DLD1 (cell line): ENCODE measurements around the gene CALB2.
"Not testable (repeated sequence)": the region's sequence is repeated elsewhere in the genome, so short reads cannot be mapped to it uniquely, and the experiment has no call there.

Experiments used
- in situ Hi-C: cut with HindIII; loops from 2 replicates; pipeline ENCODE4 v1.10.0; 2017; ENCODE audit warnings: low sequenced_read_pairs

CALB2 gene

GRCh38 chr16:71352466-71352865 lies 6.1 kb upstream of the CALB2 start:
- in situ Hi-C loops: no loop called here

GRCh38 chr16:71352963-71353460 lies 5.5 kb upstream of the CALB2 start:
- in situ Hi-C loops: no loop called here

GRCh38 chr16:71353736-71354135 lies 4.8 kb upstream of the CALB2 start:
- in situ Hi-C loops: no loop called here

DNA sequence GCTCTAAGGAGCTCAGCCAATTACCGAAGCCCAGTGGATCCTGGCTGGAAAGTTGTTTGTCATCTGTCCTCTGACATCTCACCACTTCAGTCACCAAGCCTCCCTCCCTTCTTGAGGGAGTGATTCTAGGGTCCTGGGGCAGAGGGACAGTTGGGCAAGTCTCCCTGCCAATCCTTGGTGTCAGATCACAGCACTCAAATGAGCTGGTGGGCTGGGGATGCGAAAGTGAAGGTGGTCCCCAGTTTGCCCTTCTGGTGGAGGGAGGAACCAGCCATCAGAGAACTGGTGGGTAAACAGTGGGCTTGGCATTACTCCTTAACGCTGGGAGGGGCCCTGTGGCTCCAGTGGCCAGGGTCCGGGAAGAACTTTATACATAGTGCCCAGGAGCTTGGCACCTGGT lies 4.4 kb upstream of the CALB2 start:
- in situ Hi-C loops: no loop called here

GRCh38 chr16:71356051-71356740 lies 2.3 kb upstream of the CALB2 start:
- in situ Hi-C loops: no loop called here

GRCh38 chr16:71356936-71357335 lies 1.6 kb upstream of the CALB2 start:
- in situ Hi-C loops: not testable (repeated sequence)

GRCh38 chr16:71357681-71358080 lies 842 bp upstream of the CALB2 start:
- in situ Hi-C loops: no loop called here

- in situ Hi-C loops: no loop called here
Observed at GRCh38 chr16:71359431-71359830, 908 bp downstream of the CALB2 start.

GRCh38 chr16:71360378-71360777 lies 1.9 kb downstream of the CALB2 start:
- in situ Hi-C loops: no loop called here

- in situ Hi-C loops: no loop called here
Observed at GRCh38 chr16:71364133-71364681, 5.7 kb downstream of the CALB2 start.

GRCh38 chr16:71365021-71365420 lies 6.5 kb downstream of the CALB2 start:
- in situ Hi-C loops: no loop called here

DNA sequence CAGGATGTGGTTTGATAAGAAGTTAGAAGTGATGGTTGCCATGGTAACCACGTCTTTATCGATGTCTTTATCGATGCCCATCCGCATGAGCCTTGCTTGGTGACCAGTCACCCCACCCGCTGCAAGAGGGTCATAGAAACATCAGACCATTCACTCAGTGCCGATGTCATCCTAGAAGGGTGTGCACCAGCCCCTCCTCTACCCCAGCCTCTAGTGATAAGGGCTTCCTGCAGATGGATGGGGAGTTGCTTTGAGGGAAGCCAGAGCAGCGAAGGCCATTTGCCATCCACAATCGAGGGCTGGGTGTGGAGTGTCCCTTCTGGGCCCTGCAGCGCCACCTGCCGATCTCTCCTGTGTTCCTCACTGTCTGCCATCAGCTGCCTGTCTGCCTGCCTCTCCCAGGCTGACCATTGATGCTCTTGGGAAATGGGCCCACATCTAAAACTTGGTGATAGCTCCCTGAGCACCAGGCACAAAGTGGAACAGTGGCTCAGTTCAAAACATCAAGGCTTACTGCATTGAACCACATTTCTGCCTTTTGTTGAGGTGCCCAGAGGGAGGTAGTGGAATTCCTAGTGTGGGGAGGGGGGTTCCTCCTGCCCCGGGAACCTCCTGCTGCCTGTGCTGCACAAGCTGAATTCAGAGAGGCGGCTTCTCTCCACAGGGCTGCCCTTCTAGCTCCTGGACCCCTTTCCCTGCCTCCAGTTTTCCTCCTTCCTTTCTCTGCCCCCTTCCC lies 8.9 kb downstream of the CALB2 start:
- in situ Hi-C loops: no loop called here

GRCh38 chr16:71368958-71369357 lies 10.4 kb downstream of the CALB2 start:
- in situ Hi-C loops: no loop called here

GRCh38 chr16:71369494-71369893 lies 11.0 kb downstream of the CALB2 start:
- in situ Hi-C loops: no loop called here

- in situ Hi-C loops: no loop called here
Observed at GRCh38 chr16:71371237-71371636, 12.7 kb downstream of the CALB2 start.

DNA sequence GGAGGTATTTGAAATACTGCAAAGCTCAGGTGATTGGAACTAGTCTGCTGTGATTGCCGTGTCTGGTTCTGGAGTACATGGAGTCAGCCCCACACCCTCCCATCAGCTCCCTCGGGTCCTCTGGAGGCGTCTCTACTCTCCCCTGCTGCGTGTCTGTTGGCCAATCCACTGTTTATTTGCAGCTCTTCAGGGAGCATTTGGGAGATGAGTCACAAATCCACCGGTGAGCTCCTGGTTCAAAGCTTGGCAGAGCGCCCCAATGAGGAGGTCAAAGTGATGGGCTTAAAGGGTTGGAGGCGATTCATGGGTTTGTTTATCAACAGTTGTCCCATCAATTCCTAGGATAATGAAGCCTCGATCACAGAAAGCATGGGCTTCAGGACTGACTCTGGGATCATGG lies 14.6 kb downstream of the CALB2 start:
- in situ Hi-C loops: no loop called here

- in situ Hi-C loops: no loop called here
Observed at GRCh38 chr16:71376465-71377157, 18.1 kb downstream of the CALB2 start.

- in situ Hi-C loops: no loop called here
Observed at GRCh38 chr16:71379711-71380110, 21.2 kb downstream of the CALB2 start.

DNA sequence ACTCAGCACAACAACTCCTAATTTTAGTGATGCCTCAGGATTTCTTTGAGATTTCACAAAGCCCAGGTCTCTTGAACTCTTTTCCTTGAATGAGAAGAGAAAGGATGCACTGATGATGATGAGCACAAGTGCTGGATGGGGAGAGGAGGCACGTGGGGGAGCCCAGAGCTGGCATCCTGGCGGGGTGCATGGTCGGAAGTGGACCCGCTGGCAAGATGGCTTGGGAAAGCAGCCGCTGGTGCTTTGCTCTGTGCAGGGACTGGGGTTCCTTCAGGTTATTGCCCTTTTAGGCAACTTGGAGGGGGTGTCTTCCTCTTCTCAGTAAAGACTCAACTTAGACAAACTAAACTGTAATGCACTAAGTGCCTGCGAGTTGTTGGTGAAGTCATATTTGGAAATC lies 22.3 kb downstream of the CALB2 start:
- in situ Hi-C loops: no loop called here

DNA sequence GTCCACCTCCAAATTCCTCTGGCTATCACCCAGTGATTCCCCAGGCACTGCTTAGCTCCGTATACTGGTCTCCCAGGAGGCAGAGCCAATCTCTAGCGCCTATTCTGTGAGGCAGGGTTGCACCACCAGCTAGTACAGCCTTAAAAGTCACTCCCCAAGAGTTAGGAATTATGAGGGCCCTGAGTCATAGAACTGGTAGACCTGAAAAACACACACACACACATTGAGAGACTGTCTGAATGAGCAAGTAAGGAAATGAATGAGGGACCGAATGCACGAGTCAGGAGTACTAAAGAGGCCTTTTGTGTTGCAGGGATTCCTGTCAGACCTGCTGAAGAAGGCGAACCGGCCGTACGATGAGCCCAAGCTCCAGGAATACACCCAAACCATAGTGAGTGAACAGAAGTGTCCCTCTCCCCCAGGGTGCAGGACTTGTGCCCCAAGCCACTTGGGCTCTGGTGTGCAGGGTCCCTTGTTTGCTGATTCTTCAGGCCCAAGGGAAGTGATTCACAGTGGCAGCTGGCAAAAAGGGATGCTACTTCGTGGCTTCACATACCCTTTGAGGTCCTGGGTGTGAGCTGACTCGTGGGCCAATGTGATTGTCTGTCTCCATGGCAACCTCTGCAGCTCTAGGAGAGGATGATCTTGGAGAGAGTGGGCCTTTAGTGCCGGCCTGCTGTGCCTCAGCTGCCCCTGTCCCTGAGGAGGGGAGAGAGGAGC lies 24.7 kb downstream of the CALB2 start:
- in situ Hi-C loops: no loop called here
